HUES6 (cell line): ENCODE measurements around the gene SLC5A12.
"Not testable (repeated sequence)": the region's sequence is repeated elsewhere in the genome, so short reads cannot be mapped to it uniquely, and the experiment has no call there.

Source experiments
- H3K27ac ChIP-seq: 2 replicates; pipeline ENCODE4 v1.7.0; 2013; ENCODE audit warnings: low read depth, mild to moderate bottlenecking, low read length, inconsistent platforms
- H3K27me3 ChIP-seq: 2 replicates; pipeline ENCODE4 v1.6.1; 2013; ENCODE audit warnings: low read length; ENCODE audit not compliant: control insufficient read depth, insufficient read depth
- H3K36me3 ChIP-seq: 2 replicates; pipeline ENCODE4 v1.6.1; 2013; ENCODE audit warnings: low read length; ENCODE audit not compliant: control insufficient read depth, insufficient read depth
- H3K4me1 ChIP-seq: 2 replicates; pipeline ENCODE4 v1.6.1; 2013; ENCODE audit warnings: low read length; ENCODE audit not compliant: control insufficient read depth, insufficient read depth
- H3K4me3 ChIP-seq: 2 replicates; pipeline ENCODE4 v1.5.1; 2013; ENCODE audit warnings: low read depth, low read length
- H3K9ac ChIP-seq: one replicate; pipeline ENCODE4 v1.6.1; 2013; ENCODE audit warnings: mild to moderate bottlenecking, low read length
- H3K9me3 ChIP-seq: 2 replicates; pipeline ENCODE4 v1.6.1; 2013; ENCODE audit warnings: low read depth, low read length; ENCODE audit not compliant: control insufficient read depth, insufficient read depth

Gene SLC5A12

DNA sequence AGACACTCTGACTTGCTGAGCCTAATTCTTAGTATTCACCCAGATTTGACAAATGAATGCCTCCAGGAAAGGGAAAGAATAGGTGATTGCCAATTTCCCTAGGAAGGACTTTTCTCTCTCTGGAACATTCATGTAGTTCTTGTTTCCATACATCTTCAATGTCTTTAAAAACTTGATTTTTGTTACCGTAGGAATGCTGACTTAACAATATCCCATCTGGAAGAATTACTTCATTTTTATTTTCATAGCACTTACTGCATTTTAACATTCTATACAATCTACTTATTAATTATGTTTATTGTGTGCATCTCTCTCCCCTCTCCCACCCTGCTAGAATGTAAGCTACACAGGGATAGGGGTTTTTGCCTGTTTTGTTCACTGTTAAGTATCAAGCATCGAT is 66.6 kb downstream of the SLC5A12 start:
- no peak overlapping the region for H3K27ac ChIP-seq
- H3K4me1 ChIP-seq, result no peaks in the 10 kb centered on the region
- H3K36me3 ChIP-seq, result no peaks in the 10 kb centered on the region
- H3K9ac ChIP-seq, result no peak overlapping the region
- H3K27me3 ChIP-seq, result 0 out of 2 replicates have a peak, but pooled peaks cover under 1% of the 10 kb centered on the region
- H3K4me3 ChIP-seq, result no peak overlapping the region
- H3K9me3 ChIP-seq, result no peaks in the 10 kb centered on the region

DNA sequence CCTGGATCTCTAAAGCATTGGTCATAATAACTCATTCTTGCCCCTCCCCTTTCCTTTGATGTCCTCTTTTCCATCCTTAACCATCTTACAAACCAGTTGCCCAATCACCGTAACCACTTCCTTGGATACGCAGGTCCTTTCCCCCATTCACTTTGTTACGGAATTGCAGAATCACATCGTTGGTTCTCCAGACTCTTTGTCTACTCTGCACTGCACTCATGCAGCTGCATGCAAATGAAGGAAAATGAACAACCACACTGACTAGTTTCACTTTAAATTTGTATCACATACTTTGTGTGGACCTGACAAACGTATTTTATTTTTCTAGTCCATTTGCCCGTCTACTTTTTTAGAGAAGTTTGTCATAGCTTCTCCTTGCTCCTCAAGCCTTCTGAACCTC is 69.9 kb downstream of the SLC5A12 start:
- 0 out of 2 replicates have a peak, but pooled peaks cover 4% of the 10 kb centered on the region for H3K27me3 ChIP-seq
- no peak overlapping the region for H3K9ac ChIP-seq
- H3K36me3 ChIP-seq, result no peaks in the 10 kb centered on the region
- H3K4me3 ChIP-seq, result no peak overlapping the region
- H3K4me1 ChIP-seq, result no peaks in the 10 kb centered on the region
- no peak overlapping the region for H3K27ac ChIP-seq
- H3K9me3 ChIP-seq, result no peaks in the 10 kb centered on the region

DNA sequence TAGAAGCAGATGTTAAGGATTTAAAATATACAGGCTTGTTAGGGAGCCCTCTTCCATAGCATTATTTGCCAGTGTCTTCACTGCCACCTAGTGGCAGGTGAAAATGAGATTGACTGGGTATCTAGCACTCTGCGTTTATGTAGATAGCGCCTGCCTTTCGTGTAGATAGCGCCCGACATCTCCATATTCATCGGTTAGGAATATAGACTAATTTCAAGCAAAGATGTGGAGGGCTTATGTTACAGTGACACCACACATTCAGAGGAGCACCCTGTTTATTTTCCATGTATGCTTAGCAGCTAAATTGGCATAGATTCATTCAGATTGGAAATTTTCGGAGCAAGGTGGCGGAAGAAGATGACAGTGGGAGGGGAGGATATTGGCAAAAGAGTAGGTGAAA is 72.0 kb downstream of the SLC5A12 start:
- H3K27ac ChIP-seq, result no peak overlapping the region
- H3K9me3 ChIP-seq, result no peaks in the 10 kb centered on the region
- peak overlapping the region; percentile 20; the same call in 1 of the 2 replicates for H3K4me3 ChIP-seq
- 0 out of 2 replicates have a peak, but pooled peaks cover 4% of the 10 kb centered on the region for H3K27me3 ChIP-seq
- H3K36me3 ChIP-seq, result no peaks in the 10 kb centered on the region
- H3K4me1 ChIP-seq, result no peaks in the 10 kb centered on the region
- H3K9ac ChIP-seq, result no peak overlapping the region

DNA sequence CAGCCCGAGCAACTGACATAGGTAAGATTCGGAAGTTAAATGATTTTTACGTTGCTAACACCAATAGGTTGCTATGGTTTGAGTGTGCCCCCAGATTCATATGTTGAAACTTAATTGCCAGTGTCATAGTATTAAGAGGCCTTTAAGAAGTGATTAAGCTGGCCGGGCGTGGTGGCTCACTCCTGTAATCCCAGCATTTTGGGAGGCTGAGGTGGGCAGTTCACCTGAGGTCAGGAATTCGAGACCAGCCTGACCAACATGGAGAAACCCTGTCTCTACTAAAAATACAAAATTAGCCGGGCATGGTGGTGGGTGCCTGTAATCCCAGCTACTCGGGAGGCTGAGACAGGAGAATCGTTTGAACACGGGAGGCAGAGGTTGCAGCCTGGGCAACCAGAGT is 78.5 kb downstream of the SLC5A12 start:
- H3K4me3 ChIP-seq, H3K9me3 ChIP-seq, H3K4me1 ChIP-seq, H3K27ac ChIP-seq, H3K27me3 ChIP-seq, H3K9ac ChIP-seq, H3K36me3 ChIP-seq: not testable (repeated sequence)

DNA sequence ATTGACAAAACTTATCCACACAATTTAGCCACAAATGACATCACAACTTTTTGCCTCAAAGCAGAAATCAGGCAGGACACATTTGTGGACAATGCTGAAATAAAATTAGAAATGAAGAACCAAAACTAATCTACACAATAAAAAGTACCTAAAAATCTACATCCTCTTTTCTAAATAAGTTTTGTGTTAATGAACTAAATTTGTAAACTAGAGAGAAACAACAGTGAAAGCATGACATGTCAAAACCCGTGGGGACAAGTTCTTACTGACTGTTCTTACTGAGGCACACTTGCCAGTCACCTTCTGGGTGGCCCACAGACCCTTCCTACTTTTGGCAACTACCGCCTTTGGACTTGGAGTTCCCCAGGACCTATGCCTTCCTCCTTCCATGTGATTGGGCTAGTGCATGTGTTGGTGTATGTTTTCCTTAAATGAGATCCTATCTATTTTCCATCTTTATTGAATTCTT is 89.1 kb downstream of the SLC5A12 start:
- H3K27ac ChIP-seq, result no peak overlapping the region
- H3K4me3 ChIP-seq, result no peak overlapping the region
- H3K9ac ChIP-seq, result no peak overlapping the region
- no peaks in the 10 kb centered on the region for H3K27me3 ChIP-seq
- H3K9me3 ChIP-seq, result no peaks in the 10 kb centered on the region
- H3K36me3 ChIP-seq, result no peaks in the 10 kb centered on the region
- H3K4me1 ChIP-seq, result no peaks in the 10 kb centered on the region; the same call in 1 of the 2 replicates

DNA sequence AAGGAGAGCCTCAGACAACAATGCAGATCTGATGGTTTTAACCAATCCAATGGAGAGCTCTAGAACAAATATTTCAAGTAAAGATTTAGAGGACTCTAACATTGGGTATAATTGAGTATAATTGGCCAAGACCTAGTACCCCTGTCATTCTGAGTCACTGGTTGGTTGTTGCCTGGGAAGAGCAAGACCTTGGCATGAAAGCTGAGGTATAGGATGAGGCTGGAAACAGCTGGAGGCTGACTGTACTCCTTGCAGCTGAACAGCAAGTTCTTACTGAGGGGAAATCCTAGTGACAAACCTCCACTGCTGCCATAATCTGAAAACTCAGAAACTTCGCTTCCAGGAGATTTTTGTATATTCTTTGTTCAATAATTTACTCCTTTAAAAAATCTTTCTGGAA is 95.5 kb downstream of the SLC5A12 start:
- H3K27me3 ChIP-seq, result no peaks in the 10 kb centered on the region
- no peak overlapping the region for H3K27ac ChIP-seq
- H3K4me3 ChIP-seq, result no peak overlapping the region
- no peaks in the 10 kb centered on the region for H3K36me3 ChIP-seq
- no peaks in the 10 kb centered on the region for H3K4me1 ChIP-seq
- no peak overlapping the region for H3K9ac ChIP-seq
- H3K9me3 ChIP-seq, result no peaks in the 10 kb centered on the region

DNA sequence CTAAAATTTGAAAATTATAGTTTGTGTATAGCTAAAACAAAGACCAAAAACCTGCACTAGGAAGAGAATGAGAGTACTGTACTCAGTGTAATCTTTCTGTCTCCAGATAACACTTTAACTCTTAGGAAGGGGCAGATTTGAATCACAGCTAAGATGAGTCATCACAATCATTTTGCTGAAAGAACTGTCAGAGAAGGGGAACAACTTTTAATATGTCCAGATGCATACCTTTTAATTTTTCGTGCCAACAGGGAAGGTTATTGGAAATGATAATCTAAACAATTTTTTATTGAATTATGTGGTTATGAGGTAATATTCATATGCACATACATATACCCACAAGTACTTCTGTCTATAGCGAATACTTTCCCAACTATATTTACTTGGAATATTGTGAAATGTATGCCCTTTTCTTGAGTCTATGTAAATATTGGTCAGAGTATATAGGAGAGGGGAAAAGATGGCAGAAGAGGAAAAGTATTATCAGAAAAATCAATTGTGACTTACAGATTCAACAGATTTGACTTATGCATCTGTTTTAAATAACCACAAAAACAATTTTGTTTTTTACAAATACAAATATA is 98.7 kb downstream of the SLC5A12 start:
- Histone ChIP-seq H3K27me3 (no peaks in the 10 kb centered on the region), H3K27ac (no peak overlapping the region), H3K36me3 (no peaks in the 10 kb centered on the region), H3K9ac (no peak overlapping the region), H3K9me3 (no peaks in the 10 kb centered on the region), H3K4me3 (no peak overlapping the region), H3K4me1 (peaks cover 7% of the 10 kb centered on the region)

DNA sequence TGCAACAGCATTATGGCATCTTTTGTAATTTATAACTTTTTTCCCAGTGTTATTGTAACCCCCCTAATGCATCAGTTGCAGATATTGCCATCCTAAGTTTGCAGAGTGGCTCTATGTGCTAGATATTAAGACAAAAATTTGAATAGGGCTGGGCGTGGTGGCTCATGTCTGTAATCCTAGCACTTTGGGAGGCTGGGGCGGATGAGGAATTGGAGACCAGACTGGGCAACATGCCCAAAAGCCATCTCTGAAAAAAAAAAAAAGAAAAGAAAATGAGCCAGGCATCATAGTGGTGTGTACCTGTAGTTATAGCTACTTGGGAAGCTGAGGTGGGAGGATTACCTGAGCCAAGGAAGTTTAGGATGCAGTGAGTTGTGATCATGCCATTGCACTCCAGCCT is 99.7 kb downstream of the SLC5A12 start:
- no peak overlapping the region for H3K4me3 ChIP-seq
- no peak overlapping the region for H3K9ac ChIP-seq
- H3K27me3 ChIP-seq, result no peaks in the 10 kb centered on the region
- peaks cover 8% of the 10 kb centered on the region for H3K4me1 ChIP-seq
- H3K9me3 ChIP-seq, result no peaks in the 10 kb centered on the region
- H3K36me3 ChIP-seq, result no peaks in the 10 kb centered on the region
- no peak overlapping the region for H3K27ac ChIP-seq

DNA sequence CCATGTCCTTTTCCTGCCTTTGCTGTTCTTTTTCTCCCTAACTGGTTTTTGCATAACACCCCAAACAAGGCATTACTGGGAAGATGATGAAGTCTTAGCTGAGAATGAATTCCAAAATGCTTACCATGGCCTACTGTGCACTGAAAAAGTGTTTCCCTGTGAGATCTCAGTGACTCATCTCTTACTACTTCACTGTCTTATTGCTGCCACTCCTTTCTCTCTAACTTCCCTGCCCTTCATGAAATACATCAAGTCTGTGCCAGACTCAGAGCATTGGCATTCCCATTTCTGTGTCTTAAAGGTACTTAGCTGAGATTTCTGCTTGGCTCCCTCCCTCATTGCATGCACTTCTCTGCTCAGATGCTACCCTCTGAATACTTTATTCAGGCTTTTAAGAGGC is 100.7 kb downstream of the SLC5A12 start:
- no peaks in the 10 kb centered on the region for H3K9me3 ChIP-seq
- H3K36me3 ChIP-seq, result no peaks in the 10 kb centered on the region
- no peak overlapping the region for H3K9ac ChIP-seq
- peaks cover 8% of the 10 kb centered on the region for H3K4me1 ChIP-seq
- H3K27ac ChIP-seq, result no peak overlapping the region
- H3K4me3 ChIP-seq, result no peak overlapping the region
- no peaks in the 10 kb centered on the region for H3K27me3 ChIP-seq

DNA sequence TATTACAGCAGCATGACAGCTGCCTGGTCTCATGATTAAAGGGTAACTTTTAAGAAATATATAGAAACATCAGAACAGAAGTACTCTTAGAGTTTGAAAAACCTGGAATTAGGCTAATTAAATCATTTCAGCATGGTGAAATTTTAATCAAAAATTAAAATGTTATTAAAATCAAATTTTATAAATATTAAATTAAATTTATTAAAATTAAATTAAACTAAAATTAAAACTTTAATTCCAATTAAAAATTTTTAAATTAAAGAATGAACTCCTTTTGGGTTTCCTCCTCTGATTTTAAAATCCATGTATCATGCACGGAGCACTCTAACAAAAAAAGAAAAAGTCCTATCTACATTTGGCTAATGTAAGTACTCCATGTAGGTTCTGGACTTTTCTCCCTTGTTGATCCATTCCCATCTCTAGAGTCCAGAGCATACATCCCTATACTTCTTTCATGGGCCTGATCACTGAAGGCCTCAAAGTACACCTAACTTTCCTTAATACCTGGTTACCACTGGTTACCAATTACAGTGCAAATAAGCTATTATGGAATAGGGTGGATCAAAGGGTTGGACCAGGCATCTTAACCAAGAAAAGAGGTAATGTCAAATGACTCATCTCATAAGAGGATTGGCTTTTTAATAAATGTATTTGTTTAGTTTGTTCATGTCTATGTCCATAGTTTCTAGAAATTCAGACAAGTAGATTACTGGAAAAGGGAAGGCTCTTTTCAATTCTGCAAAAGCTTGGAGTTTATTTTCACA is 101.4 kb downstream of the SLC5A12 start:
- H3K4me3 ChIP-seq, result no peak overlapping the region
- H3K9ac ChIP-seq, result no peak overlapping the region
- no peaks in the 10 kb centered on the region for H3K36me3 ChIP-seq
- H3K27me3 ChIP-seq, result no peaks in the 10 kb centered on the region
- H3K27ac ChIP-seq, result no peak overlapping the region
- peaks cover 8% of the 10 kb centered on the region for H3K4me1 ChIP-seq
- H3K9me3 ChIP-seq, result no peaks in the 10 kb centered on the region

DNA sequence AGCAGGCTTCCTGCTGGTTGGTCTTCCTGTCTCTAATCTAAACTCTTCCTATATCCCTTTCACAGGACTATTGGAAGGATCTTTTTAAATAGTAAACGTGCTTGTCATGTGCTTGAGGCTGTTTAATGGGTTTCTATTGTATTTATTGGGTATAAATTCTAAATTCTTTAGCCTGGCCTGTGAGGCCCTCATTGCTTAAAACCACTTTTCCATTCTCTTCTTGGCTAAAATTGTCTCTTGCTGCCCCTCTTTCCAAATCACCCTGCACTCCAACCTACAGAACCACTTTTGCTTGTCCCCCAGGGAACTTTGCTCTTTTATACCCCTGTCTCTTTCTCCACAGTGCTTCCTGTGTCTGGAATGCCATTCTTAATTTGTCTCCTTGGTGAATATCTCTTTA is 103.4 kb downstream of the SLC5A12 start:
- Histone ChIP-seq H3K4me1 (peaks cover 8% of the 10 kb centered on the region), H3K36me3 (no peaks in the 10 kb centered on the region), H3K27me3 (no peaks in the 10 kb centered on the region)

More for the DNA sequence above, 103.4 kb downstream of the SLC5A12 start:
- Histone ChIP-seq H3K9me3 (no peaks in the 10 kb centered on the region), H3K9ac (no peak overlapping the region), H3K4me3 (no peak overlapping the region), H3K27ac (no peak overlapping the region)
